ENCODE results near the gene CTXND1. TPM values are rescaled to one million over a fixed set of nuclear protein-coding genes. Genes with fewer than 3 reads are reported as not detected.

Gene CTXND1
- total RNA-seq, 1 donor from 2014 or later: not detected

DNA sequence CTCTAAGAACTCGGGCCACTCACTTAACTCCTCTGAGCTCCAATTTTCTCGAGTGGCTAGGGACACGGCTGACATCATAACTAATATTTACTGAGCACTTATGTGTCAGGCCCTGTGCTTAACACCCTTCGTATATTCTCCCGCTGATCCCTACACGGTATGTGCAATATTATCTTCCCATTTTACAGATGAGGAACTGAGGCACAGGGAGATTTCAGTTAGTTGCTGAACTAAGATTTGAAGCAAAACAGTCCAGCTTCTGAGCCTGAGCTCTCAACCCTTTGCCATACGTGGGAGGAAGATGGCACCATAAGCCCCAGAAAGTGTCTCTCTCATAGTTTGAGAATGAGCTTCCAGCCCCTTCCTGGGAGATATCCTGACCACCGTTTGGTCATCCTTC, 79.6 kb downstream of the CTXND1 start:
- no peak overlapping the region for H3K4me3 ChIP-seq (ENCODE audit: low read depth, low read length)
- DNase-seq (ENCODE audit: low read depth): no peak
- TF ChIP-seq, protein P1, sequence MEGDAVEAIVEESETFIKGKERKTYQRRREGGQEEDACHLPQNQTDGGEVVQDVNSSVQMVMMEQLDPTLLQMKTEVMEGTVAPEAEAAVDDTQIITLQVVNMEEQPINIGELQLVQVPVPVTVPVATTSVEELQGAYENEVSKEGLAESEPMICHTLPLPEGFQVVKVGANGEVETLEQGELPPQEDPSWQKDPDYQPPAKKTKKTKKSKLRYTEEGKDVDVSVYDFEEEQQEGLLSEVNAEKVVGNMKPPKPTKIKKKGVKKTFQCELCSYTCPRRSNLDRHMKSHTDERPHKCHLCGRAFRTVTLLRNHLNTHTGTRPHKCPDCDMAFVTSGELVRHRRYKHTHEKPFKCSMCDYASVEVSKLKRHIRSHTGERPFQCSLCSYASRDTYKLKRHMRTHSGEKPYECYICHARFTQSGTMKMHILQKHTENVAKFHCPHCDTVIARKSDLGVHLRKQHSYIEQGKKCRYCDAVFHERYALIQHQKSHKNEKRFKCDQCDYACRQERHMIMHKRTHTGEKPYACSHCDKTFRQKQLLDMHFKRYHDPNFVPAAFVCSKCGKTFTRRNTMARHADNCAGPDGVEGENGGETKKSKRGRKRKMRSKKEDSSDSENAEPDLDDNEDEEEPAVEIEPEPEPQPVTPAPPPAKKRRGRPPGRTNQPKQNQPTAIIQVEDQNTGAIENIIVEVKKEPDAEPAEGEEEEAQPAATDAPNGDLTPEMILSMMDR (conservative IDR thresholded peaks at IDR 0.05; ENCODE audit: low read depth, low read length): no peak

DNA sequence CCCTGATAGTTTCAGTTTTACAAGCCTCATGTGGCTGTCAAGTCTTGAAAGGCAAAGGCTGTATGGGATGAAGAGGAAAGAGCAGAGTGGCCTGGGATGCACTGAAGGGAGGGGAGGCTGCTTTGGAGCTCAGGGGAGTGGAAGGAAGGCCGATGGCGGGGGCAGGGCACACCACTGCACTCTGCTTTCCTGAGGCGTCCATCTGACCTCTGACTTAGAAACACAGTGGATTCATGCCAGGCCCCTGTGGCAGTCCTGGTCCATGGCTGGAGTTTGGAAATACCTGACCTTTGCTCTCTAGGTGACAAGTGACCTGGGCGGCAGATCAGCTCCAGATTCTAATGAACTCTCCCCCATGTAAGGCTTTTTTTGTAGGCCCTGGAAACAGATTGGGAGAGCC, 80.2 kb downstream of the CTXND1 start:
- DNase-seq (ENCODE audit: low read depth): no peak
- no peak overlapping the region for H3K4me3 ChIP-seq (ENCODE audit: low read depth, low read length)
- TF ChIP-seq, protein P1 (conservative IDR thresholded peaks at IDR 0.05; ENCODE audit: low read depth, low read length): no peak

GRCh38 chr15:80170596-80170995, 81.4 kb downstream of the CTXND1 start:
- H3K4me3 ChIP-seq (ENCODE audit: low read depth, low read length): no peak overlapping the region
- TF ChIP-seq, protein P1 (conservative IDR thresholded peaks at IDR 0.05; ENCODE audit: low read depth, low read length): no peak
- no peak for DNase-seq (ENCODE audit: low read depth)

DNA sequence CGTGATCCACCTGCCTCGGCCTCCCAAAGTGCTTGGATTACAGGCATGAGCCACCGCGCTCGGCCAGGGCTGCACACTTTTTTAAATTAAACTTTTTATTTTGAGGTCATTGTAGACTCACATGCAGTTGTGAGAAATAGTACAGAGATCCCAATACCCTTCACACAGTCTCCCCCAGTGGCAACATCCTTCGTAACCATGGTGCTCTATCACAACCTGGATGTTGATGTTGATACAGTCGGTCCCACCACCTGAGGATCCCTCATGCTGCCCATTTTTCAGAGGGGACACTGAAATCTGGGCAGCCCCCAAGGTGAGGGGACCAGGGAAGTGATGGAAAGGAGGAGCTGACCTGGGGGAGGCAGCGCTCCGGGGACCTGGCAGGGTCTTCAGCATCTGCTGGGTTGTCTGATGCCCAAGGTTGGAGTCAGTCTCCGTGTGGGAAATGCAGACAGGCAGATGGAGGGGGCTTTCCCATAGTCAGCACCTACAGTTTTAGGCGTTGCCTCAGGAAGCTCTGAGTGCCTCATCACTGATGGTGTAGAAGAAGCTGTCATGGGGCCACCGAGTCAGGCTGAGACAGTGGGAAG, 82.2 kb downstream of the CTXND1 start:
- DNase-seq (ENCODE audit: low read depth): no peak
- H3K4me3 ChIP-seq (ENCODE audit: low read depth, low read length): no peak overlapping the region
- TF ChIP-seq, protein P1 (conservative IDR thresholded peaks at IDR 0.05; ENCODE audit: low read depth, low read length): no peak

GRCh38 chr15:80168421-80168820, 83.6 kb downstream of the CTXND1 start:
- DNase-seq (ENCODE audit: low read depth): no peak
- TF ChIP-seq, protein P1 (conservative IDR thresholded peaks at IDR 0.05; ENCODE audit: low read depth, low read length): no peak
- no peak overlapping the region for H3K4me3 ChIP-seq (ENCODE audit: low read depth, low read length)

- TF ChIP-seq, protein P1 (conservative IDR thresholded peaks at IDR 0.05; ENCODE audit: low read depth, low read length): no peak
- no peak for DNase-seq (ENCODE audit: low read depth)
- no peak overlapping the region for H3K4me3 ChIP-seq (ENCODE audit: low read depth, low read length)
Measured at GRCh38 chr15:80167936-80168335, 84.1 kb downstream of the CTXND1 start.

DNA sequence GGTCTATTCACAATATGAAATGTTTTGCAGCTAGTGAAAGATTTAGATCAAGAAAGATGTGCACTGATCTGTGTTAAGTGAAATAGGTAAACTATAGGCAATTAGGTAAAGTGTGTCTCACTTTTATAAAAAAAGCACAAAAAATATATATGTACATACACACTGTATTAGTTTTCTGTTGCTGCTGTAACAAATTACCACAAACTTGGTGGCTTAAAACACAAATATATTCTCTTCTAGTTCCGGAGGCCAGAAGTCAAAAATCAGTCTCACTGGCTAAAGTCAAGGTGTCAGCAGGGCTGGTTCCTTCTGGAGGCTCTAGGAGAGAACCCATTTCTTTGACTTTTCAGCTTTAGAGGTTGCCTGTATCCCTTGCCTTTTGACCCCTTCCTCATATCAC, 88.1 kb downstream of the CTXND1 start:
- TF ChIP-seq, protein P1 (conservative IDR thresholded peaks at IDR 0.05; ENCODE audit: low read depth, low read length): no peak
- no peak for DNase-seq (ENCODE audit: low read depth)
- no peak overlapping the region for H3K4me3 ChIP-seq (ENCODE audit: low read depth, low read length)

Data from epithelial cell of proximal tubule (primary cell).